Measurements from ENCODE around the gene SLCO6A1. TPM values are rescaled to one million over a fixed set of nuclear protein-coding genes. Genes with fewer than 3 reads are reported as not detected.

Gene SLCO6A1
- total and polyA plus RNA-seq, 2 experiments from 2014 or later, result 0.34 to 3.1 TPM

GRCh38 chr5:102380174-102380573 is 118.6 kb downstream of the SLCO6A1 start:
- no peaks in the 10 kb centered on the region for H4K20me1 ChIP-seq (replicated peaks; ENCODE audit: insufficient read depth)
- H3K27ac ChIP-seq (ENCODE audit: low read depth), result no peak overlapping the region
- DNase-seq (ENCODE audit: low spot score) (no peak), ATAC-seq (no peak)
- H3K4me3 ChIP-seq, result no peak overlapping the region
- no peaks in the 10 kb centered on the region for H3K79me2 ChIP-seq (replicated peaks; ENCODE audit: insufficient read depth)
- TF ChIP-seq EZH2 (IDR thresholded peaks at IDR 0.05; ENCODE audit: low read depth, unreplicated experiment), result no peak
- no peak for TF ChIP-seq EZH2phosphoT487 (IDR thresholded peaks at IDR 0.05; ENCODE audit: unreplicated experiment)
- no peak for TF ChIP-seq ZNF331 (CRISPR knock-in tag; IDR thresholded peaks at IDR 0.05; ENCODE audit: low read depth)
- TF ChIP-seq JUNB (IDR thresholded peaks at IDR 0.05; ENCODE audit: unreplicated experiment), result no peak
- TF ChIP-seq NANOG (IDR thresholded peaks at IDR 0.05; ENCODE audit: borderline replicate concordance), result no peak
- TF ChIP-seq CTCF (conservative IDR thresholded peaks at IDR 0.05; ENCODE audit: low read depth in 2 of 2), result no peak
- TF ChIP-seq, protein P1, sequence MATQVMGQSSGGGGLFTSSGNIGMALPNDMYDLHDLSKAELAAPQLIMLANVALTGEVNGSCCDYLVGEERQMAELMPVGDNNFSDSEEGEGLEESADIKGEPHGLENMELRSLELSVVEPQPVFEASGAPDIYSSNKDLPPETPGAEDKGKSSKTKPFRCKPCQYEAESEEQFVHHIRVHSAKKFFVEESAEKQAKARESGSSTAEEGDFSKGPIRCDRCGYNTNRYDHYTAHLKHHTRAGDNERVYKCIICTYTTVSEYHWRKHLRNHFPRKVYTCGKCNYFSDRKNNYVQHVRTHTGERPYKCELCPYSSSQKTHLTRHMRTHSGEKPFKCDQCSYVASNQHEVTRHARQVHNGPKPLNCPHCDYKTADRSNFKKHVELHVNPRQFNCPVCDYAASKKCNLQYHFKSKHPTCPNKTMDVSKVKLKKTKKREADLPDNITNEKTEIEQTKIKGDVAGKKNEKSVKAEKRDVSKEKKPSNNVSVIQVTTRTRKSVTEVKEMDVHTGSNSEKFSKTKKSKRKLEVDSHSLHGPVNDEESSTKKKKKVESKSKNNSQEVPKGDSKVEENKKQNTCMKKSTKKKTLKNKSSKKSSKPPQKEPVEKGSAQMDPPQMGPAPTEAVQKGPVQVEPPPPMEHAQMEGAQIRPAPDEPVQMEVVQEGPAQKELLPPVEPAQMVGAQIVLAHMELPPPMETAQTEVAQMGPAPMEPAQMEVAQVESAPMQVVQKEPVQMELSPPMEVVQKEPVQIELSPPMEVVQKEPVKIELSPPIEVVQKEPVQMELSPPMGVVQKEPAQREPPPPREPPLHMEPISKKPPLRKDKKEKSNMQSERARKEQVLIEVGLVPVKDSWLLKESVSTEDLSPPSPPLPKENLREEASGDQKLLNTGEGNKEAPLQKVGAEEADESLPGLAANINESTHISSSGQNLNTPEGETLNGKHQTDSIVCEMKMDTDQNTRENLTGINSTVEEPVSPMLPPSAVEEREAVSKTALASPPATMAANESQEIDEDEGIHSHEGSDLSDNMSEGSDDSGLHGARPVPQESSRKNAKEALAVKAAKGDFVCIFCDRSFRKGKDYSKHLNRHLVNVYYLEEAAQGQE (IDR thresholded peaks at IDR 0.05; ENCODE audit: unreplicated experiment), result no peak
- TF ChIP-seq ZNF114 (CRISPR knock-in tag; IDR thresholded peaks at IDR 0.05), result no peak
- TF ChIP-seq ZNF462 (CRISPR knock-in tag; IDR thresholded peaks at IDR 0.05), result no peak
- TF ChIP-seq POLR2AphosphoS5 (IDR thresholded peaks at IDR 0.05; ENCODE audit: low read depth), result no peak
- TF ChIP-seq ETS1 (IDR thresholded peaks at IDR 0.05), result no peak
- no peak for TF ChIP-seq STAT1 (IDR thresholded peaks at IDR 0.05; ENCODE audit: unreplicated experiment)
- TF ChIP-seq CREB1 (CRISPR knock-in tag; IDR thresholded peaks at IDR 0.05; ENCODE audit: low read depth), result no peak
- Mint-ChIP-seq H3K9me3 (no peaks in the 10 kb centered on the region), H3K4me3 (no peak overlapping the region), H3K36me3 (ENCODE audit: low read depth) (no peaks in the 10 kb centered on the region), H3K4me1 (no peaks in the 10 kb centered on the region), H3K27ac (no peak overlapping the region), H3K27me3 (ENCODE audit: insufficient read depth, low read depth, poor library complexity) (no peaks in the 10 kb centered on the region)
- no peak overlapping the region for H3K4me2 ChIP-seq
- no peak overlapping the region for H2AFZ ChIP-seq
- no peaks in the 10 kb centered on the region for H3F3A ChIP-seq (replicated peaks; ENCODE audit: low read depth)
- H3K27me3 ChIP-seq (ENCODE audit: insufficient read depth), result no peaks in the 10 kb centered on the region
- no peaks in the 10 kb centered on the region for H3K4me1 ChIP-seq (ENCODE audit: insufficient read depth)
- H3K36me3 ChIP-seq (ENCODE audit: insufficient read depth), result no peaks in the 10 kb centered on the region
- H3K9me2 ChIP-seq (ENCODE audit: insufficient read depth), result no peaks in the 10 kb centered on the region

Measured in GM23338 (cell line).